ENCODE data around the gene DOK5. TPM values are rescaled to one million over a fixed set of nuclear protein-coding genes. Genes with fewer than 3 reads are reported as not detected.

The DOK5 gene
- total and polyA plus RNA-seq, 9 of the 15 experiments (the other 6 are each of a cell fraction or from before 2014, with no cell fraction given): not detected

DNA sequence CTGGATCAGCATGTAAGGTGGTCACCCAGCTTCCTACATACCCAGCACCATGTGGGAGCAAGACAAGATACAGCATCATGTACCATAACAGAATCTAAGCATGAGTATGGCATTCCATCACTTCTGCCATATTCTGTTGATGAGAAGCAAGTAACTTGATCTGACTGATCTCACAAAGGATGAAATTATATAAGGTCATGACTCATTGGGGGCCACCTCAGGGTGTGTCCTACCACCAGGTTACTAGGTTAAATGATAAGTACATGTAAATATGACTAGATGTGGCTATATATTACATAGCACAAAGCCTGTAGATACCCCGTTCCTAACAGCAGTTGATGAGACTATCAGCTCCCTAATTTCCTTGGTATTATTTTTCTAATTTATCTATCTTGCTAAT, 213.1 kb downstream of the DOK5 start:
- no peak for ATAC-seq
- Histone ChIP-seq H3K4me3 (no peak overlapping the region), H3K27ac (ENCODE audit: extremely low read depth, low read depth, low read length) (no peak overlapping the region), H3K9me1 (ENCODE audit: control insufficient read depth, insufficient read depth, low read length) (no peaks in the 10 kb centered on the region), H3K9me3 (replicated peaks; ENCODE audit: control insufficient read depth, insufficient read depth, low read depth, low read length) (no peaks in the 10 kb centered on the region), H2AFZ (ENCODE audit: low read depth, low read length) (no peak overlapping the region), H3K36me3 (ENCODE audit: control insufficient read depth, insufficient read depth, low read length) (no peaks in the 10 kb centered on the region), H4K20me1 (replicated peaks; ENCODE audit: control insufficient read depth, insufficient read depth, low read length) (no peaks in the 10 kb centered on the region), H3K27me3 (ENCODE audit: control insufficient read depth in 2 of 2, insufficient read depth in 2 of 2, low read length in 2 of 2) (no peaks in the 10 kb centered on the region), H3K79me2 (ENCODE audit: control insufficient read depth, insufficient read depth, low read length) (no peaks in the 10 kb centered on the region), H3K4me1 (replicated peaks in 1 of 2; ENCODE audit: control insufficient read depth in 2 of 2, insufficient read depth in 2 of 2, low read length in 2 of 2) (no peaks in the 10 kb centered on the region), H3K9ac (ENCODE audit: insufficient read depth in 1 of 2, low read depth in 2 of 2, low read length in 2 of 2) (no peak overlapping the region), H3K4me2 (ENCODE audit: insufficient read depth, low read length) (no peak overlapping the region)
- intact Hi-C loops (cut with micrococcal nuclease) (no loop called here), in situ Hi-C loops (cut with MboI) (loop anchor here (10.0 kb wide), 1 partner anchor 1656 kb away; no protein-coding TSS in a partner anchor)
- TF ChIP-seq, protein P1, sequence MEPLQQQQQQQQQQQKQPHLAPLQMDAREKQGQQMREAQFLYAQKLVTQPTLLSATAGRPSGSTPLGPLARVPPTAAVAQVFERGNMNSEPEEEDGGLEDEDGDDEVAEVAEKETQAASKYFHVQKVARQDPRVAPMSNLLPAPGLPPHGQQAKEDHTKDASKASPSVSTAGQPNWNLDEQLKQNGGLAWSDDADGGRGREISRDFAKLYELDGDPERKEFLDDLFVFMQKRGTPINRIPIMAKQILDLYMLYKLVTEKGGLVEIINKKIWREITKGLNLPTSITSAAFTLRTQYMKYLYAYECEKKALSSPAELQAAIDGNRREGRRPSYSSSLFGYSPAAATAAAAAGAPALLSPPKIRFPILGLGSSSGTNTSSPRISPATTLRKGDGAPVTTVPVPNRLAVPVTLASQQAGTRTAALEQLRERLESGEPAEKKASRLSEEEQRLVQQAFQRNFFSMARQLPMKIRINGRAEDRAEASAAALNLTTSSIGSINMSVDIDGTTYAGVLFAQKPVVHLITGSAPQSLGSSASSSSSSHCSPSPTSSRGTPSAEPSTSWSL (CRISPR knock-in tag; IDR thresholded peaks at IDR 0.05; ENCODE audit: borderline replicate concordance): no peak
- TF ChIP-seq, protein P2, sequence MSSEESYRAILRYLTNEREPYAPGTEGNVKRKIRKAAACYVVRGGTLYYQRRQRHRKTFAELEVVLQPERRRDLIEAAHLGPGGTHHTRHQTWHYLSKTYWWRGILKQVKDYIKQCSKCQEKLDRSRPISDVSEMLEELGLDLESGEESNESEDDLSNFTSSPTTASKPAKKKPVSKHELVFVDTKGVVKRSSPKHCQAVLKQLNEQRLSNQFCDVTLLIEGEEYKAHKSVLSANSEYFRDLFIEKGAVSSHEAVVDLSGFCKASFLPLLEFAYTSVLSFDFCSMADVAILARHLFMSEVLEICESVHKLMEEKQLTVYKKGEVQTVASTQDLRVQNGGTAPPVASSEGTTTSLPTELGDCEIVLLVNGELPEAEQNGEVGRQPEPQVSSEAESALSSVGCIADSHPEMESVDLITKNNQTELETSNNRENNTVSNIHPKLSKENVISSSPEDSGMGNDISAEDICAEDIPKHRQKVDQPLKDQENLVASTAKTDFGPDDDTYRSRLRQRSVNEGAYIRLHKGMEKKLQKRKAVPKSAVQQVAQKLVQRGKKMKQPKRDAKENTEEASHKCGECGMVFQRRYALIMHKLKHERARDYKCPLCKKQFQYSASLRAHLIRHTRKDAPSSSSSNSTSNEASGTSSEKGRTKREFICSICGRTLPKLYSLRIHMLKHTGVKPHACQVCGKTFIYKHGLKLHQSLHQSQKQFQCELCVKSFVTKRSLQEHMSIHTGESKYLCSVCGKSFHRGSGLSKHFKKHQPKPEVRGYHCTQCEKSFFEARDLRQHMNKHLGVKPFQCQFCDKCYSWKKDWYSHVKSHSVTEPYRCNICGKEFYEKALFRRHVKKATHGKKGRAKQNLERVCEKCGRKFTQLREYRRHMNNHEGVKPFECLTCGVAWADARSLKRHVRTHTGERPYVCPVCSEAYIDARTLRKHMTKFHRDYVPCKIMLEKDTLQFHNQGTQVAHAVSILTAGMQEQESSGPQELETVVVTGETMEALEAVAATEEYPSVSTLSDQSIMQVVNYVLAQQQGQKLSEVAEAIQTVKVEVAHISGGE (CRISPR knock-in tag; IDR thresholded peaks at IDR 0.05): peak in 1 of 3 experiments; percentile 33; a peak in 2 of 6 replicates
- CTCF ChIA-PET (ENCODE audit: low intra/inter-chr PET ratio): no interaction called here
- no TSS peak for BruUV-seq (replicated peaks)
- no peak for FAIRE-seq
- POLR2A ChIA-PET: no interaction called here
- no peak for DNase-seq (ENCODE audit: extremely low read depth in 1 of 4, low spot score in 3 of 4)
- WGBS (ENCODE audit: insufficient coverage, low coverage, missing lambda C conversion rate): 0% methylated on average over 1 of the region's 1 CpG

Data from K562 (cell line).